ENCODE results near the gene LRRC53. TPM values are rescaled to one million over a fixed set of nuclear protein-coding genes. Genes with fewer than 3 reads are reported as not detected.

The LRRC53 gene
- total RNA-seq, 1 donor from 2014 or later, result not detected

GRCh38 chr1:74513411-74514300 lies 1.2 kb upstream of the LRRC53 start:
- peaks cover 2% of the 10 kb centered on the region for H3K27me3 Mint-ChIP-seq (ENCODE audit: insufficient read depth)
- H3K4me1 Mint-ChIP-seq (ENCODE audit: low read depth), result no peaks in the 10 kb centered on the region
- DNase-seq (ENCODE audit: low spot score), result no peak
- no peak overlapping the region for H3K27ac Mint-ChIP-seq
- H3K4me3 Mint-ChIP-seq, result no peak overlapping the region
- intact Hi-C loops (cut with micrococcal nuclease), result no loop called here
- H3K9me3 Mint-ChIP-seq, result no peaks in the 10 kb centered on the region
- H3K36me3 Mint-ChIP-seq (ENCODE audit: low read depth), result no peaks in the 10 kb centered on the region

GRCh38 chr1:74508449-74508848 lies 4.0 kb downstream of the LRRC53 start:
- Mint-ChIP-seq H3K27me3 (ENCODE audit: insufficient read depth) (peaks cover 5% of the 10 kb centered on the region), H3K9me3 (no peaks in the 10 kb centered on the region), H3K36me3 (ENCODE audit: low read depth) (no peaks in the 10 kb centered on the region), H3K27ac (no peak overlapping the region), H3K4me1 (ENCODE audit: low read depth) (no peaks in the 10 kb centered on the region), H3K4me3 (no peak overlapping the region)
- no peak for DNase-seq (ENCODE audit: low spot score)
- intact Hi-C loops (cut with micrococcal nuclease), result no loop called here

GRCh38 chr1:74505928-74506710 lies 6.3 kb downstream of the LRRC53 start:
- H3K27ac Mint-ChIP-seq, result no peak overlapping the region
- intact Hi-C loops (cut with micrococcal nuclease), result no loop called here
- H3K9me3 Mint-ChIP-seq, result no peaks in the 10 kb centered on the region
- no peaks in the 10 kb centered on the region for H3K4me1 Mint-ChIP-seq (ENCODE audit: low read depth)
- H3K4me3 Mint-ChIP-seq, result no peak overlapping the region
- H3K36me3 Mint-ChIP-seq (ENCODE audit: low read depth), result no peaks in the 10 kb centered on the region
- H3K27me3 Mint-ChIP-seq (ENCODE audit: insufficient read depth), result peaks cover 5% of the 10 kb centered on the region
- DNase-seq (ENCODE audit: low spot score), result no peak

- Mint-ChIP-seq H3K36me3 (ENCODE audit: low read depth) (no peaks in the 10 kb centered on the region), H3K27ac (no peak overlapping the region), H3K4me1 (ENCODE audit: low read depth) (no peaks in the 10 kb centered on the region), H3K4me3 (no peak overlapping the region), H3K27me3 (ENCODE audit: insufficient read depth) (peaks cover 5% of the 10 kb centered on the region), H3K9me3 (no peaks in the 10 kb centered on the region)
- no peak for DNase-seq (ENCODE audit: low spot score)
- intact Hi-C loops (cut with micrococcal nuclease), result loop anchor here (1.0 kb wide), 1 partner anchor 228 kb away; the partner anchor contains the start of genes CRYZ and TYW3
Measured at GRCh38 chr1:74504933-74505512, 7.4 kb downstream of the LRRC53 start.

- intact Hi-C loops (cut with micrococcal nuclease), result loop anchor here (1.0 kb wide), 1 partner anchor 229 kb away; the partner anchor contains the start of genes CRYZ and TYW3
- H3K36me3 Mint-ChIP-seq (ENCODE audit: low read depth), result no peaks in the 10 kb centered on the region
- H3K4me1 Mint-ChIP-seq (ENCODE audit: low read depth), result no peaks in the 10 kb centered on the region
- H3K27me3 Mint-ChIP-seq (ENCODE audit: insufficient read depth), result peaks cover 5% of the 10 kb centered on the region
- no peak overlapping the region for H3K4me3 Mint-ChIP-seq
- no peak overlapping the region for H3K27ac Mint-ChIP-seq
- peak; percentile 9 for DNase-seq (ENCODE audit: low spot score)
- no peaks in the 10 kb centered on the region for H3K9me3 Mint-ChIP-seq
Measured at GRCh38 chr1:74504125-74504932, 8.1 kb downstream of the LRRC53 start.

- H3K27me3 Mint-ChIP-seq (ENCODE audit: insufficient read depth), result peaks cover 3% of the 10 kb centered on the region
- H3K36me3 Mint-ChIP-seq (ENCODE audit: low read depth), result no peaks in the 10 kb centered on the region
- DNase-seq (ENCODE audit: low spot score), result no peak
- no peak overlapping the region for H3K4me3 Mint-ChIP-seq
- intact Hi-C loops (cut with micrococcal nuclease), result no loop called here
- no peaks in the 10 kb centered on the region for H3K4me1 Mint-ChIP-seq (ENCODE audit: low read depth)
- no peaks in the 10 kb centered on the region for H3K9me3 Mint-ChIP-seq
- H3K27ac Mint-ChIP-seq, result no peak overlapping the region
Measured at GRCh38 chr1:74502858-74503257, 9.6 kb downstream of the LRRC53 start.

GRCh38 chr1:74502432-74502831 lies 10.0 kb downstream of the LRRC53 start:
- Mint-ChIP-seq H3K27me3 (ENCODE audit: insufficient read depth) (peaks cover 3% of the 10 kb centered on the region), H3K4me1 (ENCODE audit: low read depth) (no peaks in the 10 kb centered on the region), H3K9me3 (no peaks in the 10 kb centered on the region), H3K27ac (no peak overlapping the region), H3K36me3 (ENCODE audit: low read depth) (no peaks in the 10 kb centered on the region), H3K4me3 (no peak overlapping the region)
- intact Hi-C loops (cut with micrococcal nuclease), result no loop called here
- no peak for DNase-seq (ENCODE audit: low spot score)

GRCh38 chr1:74498901-74499300 lies 13.5 kb downstream of the LRRC53 start:
- DNase-seq (ENCODE audit: low spot score), result no peak
- no peaks in the 10 kb centered on the region for H3K36me3 Mint-ChIP-seq (ENCODE audit: low read depth)
- no peaks in the 10 kb centered on the region for H3K9me3 Mint-ChIP-seq
- intact Hi-C loops (cut with micrococcal nuclease), result no loop called here
- no peaks in the 10 kb centered on the region for H3K4me1 Mint-ChIP-seq (ENCODE audit: low read depth)
- no peak overlapping the region for H3K27ac Mint-ChIP-seq
- H3K4me3 Mint-ChIP-seq, result no peak overlapping the region
- H3K27me3 Mint-ChIP-seq (ENCODE audit: insufficient read depth), result no peaks in the 10 kb centered on the region

GRCh38 chr1:74496669-74497068 lies 15.7 kb downstream of the LRRC53 start:
- Mint-ChIP-seq H3K27me3 (ENCODE audit: insufficient read depth) (peaks cover 2% of the 10 kb centered on the region), H3K36me3 (ENCODE audit: low read depth) (no peaks in the 10 kb centered on the region), H3K9me3 (no peaks in the 10 kb centered on the region), H3K4me3 (no peak overlapping the region), H3K4me1 (ENCODE audit: low read depth) (no peaks in the 10 kb centered on the region), H3K27ac (no peak overlapping the region)
- intact Hi-C loops (cut with micrococcal nuclease), result no loop called here
- no peak for DNase-seq (ENCODE audit: low spot score)

GRCh38 chr1:74486036-74486435 lies 26.4 kb downstream of the LRRC53 start:
- no peak overlapping the region for H3K27ac Mint-ChIP-seq
- no peaks in the 10 kb centered on the region for H3K9me3 Mint-ChIP-seq
- no peaks in the 10 kb centered on the region for H3K36me3 Mint-ChIP-seq (ENCODE audit: low read depth)
- H3K4me1 Mint-ChIP-seq (ENCODE audit: low read depth), result no peaks in the 10 kb centered on the region
- no peaks in the 10 kb centered on the region for H3K27me3 Mint-ChIP-seq (ENCODE audit: insufficient read depth)
- DNase-seq (ENCODE audit: low spot score), result no peak
- H3K4me3 Mint-ChIP-seq, result no peak overlapping the region
- intact Hi-C loops (cut with micrococcal nuclease), result no loop called here

GRCh38 chr1:74485622-74486021 lies 26.8 kb downstream of the LRRC53 start:
- Mint-ChIP-seq H3K27ac (no peak overlapping the region), H3K36me3 (ENCODE audit: low read depth) (no peaks in the 10 kb centered on the region), H3K4me1 (ENCODE audit: low read depth) (no peaks in the 10 kb centered on the region), H3K9me3 (no peaks in the 10 kb centered on the region), H3K4me3 (no peak overlapping the region), H3K27me3 (ENCODE audit: insufficient read depth) (no peaks in the 10 kb centered on the region)
- intact Hi-C loops (cut with micrococcal nuclease), result no loop called here
- no peak for DNase-seq (ENCODE audit: low spot score)

GRCh38 chr1:74481607-74482006 lies 30.8 kb downstream of the LRRC53 start:
- intact Hi-C loops (cut with micrococcal nuclease), result no loop called here
- no peaks in the 10 kb centered on the region for H3K36me3 Mint-ChIP-seq (ENCODE audit: low read depth)
- no peak for DNase-seq (ENCODE audit: low spot score)
- no peak overlapping the region for H3K4me3 Mint-ChIP-seq
- H3K27ac Mint-ChIP-seq, result no peak overlapping the region
- H3K9me3 Mint-ChIP-seq, result no peaks in the 10 kb centered on the region
- no peaks in the 10 kb centered on the region for H3K4me1 Mint-ChIP-seq (ENCODE audit: low read depth)
- no peaks in the 10 kb centered on the region for H3K27me3 Mint-ChIP-seq (ENCODE audit: insufficient read depth)
